Panc1 (cell line): ENCODE results near the gene TEDDM1. TPM values are rescaled to one million over a fixed set of nuclear protein-coding genes. Genes with fewer than 3 reads are reported as not detected.

Experiments used
- ATAC-seq: fragments of 200-7000 bp; cut with Tn5 transposase; 2 replicates; pipeline ENCODE4 v1.9.1; 2020; ENCODE audit warnings: mild to moderate bottlenecking, moderate library complexity
- BruUV-seq: library from RNA; stranded (reverse); fragments of 400-500 nt; replicated peaks from 2 replicates; lab custom pipeline; 2021; lab: Mats Ljungman, UMichigan
- CTCF ChIA-PET: fragments of 300-600 bp; sonication (Branson Sonifier 250); formaldehyde crosslinking; loops from one replicate; lab custom pipeline; 2022; ENCODE audit warnings: antibody characterized with exemption; lab: Charles Lee
- POLR2A ChIA-PET: fragments of 300-600 bp; sonication (Branson Sonifier 250); formaldehyde crosslinking; loops from one replicate; lab custom pipeline; 2022; ENCODE audit warnings: antibody characterized with exemption; lab: Charles Lee
- DNase-seq: peaks from one replicate; pipeline ENCODE4 v3.0.0-alpha.2; 2010; ENCODE audit warnings: low read depth, low spot score
- H3K27ac ChIP-seq: 2 replicates; pipeline ENCODE4 v1.5.1; 2011; ENCODE audit warnings: mild to moderate bottlenecking, low read length, inconsistent platforms
- H3K27me3 ChIP-seq: fragments of 200-500 bp; sonication (Bioruptor generic); 2 replicates; pipeline ENCODE4 v1.6.0; 2014; ENCODE audit warnings: low read length, inconsistent platforms; ENCODE audit not compliant: control insufficient read depth, insufficient read depth
- H3K36me3 ChIP-seq: fragments of 200-500 bp; sonication (Bioruptor generic); 2 replicates; pipeline ENCODE4 v1.5.1; 2014; ENCODE audit warnings: inconsistent platforms, mild to moderate bottlenecking, low read length, moderate library complexity; ENCODE audit not compliant: control insufficient read depth, insufficient read depth
- H3K4me1 ChIP-seq: 2 replicates; pipeline ENCODE4 v1.5.1; 2011; ENCODE audit warnings: inconsistent platforms, mild to moderate bottlenecking, low read length, moderate library complexity; ENCODE audit not compliant: control insufficient read depth, insufficient read depth
- H3K4me3 ChIP-seq, 2 experiments: 2 replicates each; pipeline ENCODE4 v1.5.1; 2011 to 2012; ENCODE audit warnings: low read depth in 2 of 2, low read length in 2 of 2, mild to moderate bottlenecking in 2 of 2, inconsistent platforms in 1 of 2, moderate library complexity in 1 of 2
- H3K9me3 ChIP-seq: fragments of 200-500 bp; sonication (Bioruptor generic); 2 replicates; pipeline ENCODE4 v1.5.1; 2014; ENCODE audit warnings: low read depth, mild to moderate bottlenecking, inconsistent platforms, low read length, moderate library complexity; ENCODE audit not compliant: control insufficient read depth, insufficient read depth
- POLR2AphosphoS5 ChIP-seq: IDR thresholded peaks from 2 replicates; pipeline ENCODE4 v1.6.1; 2012; ENCODE audit warnings: mild to moderate bottlenecking, low read depth, low read length, moderate library complexity
- SIN3A ChIP-seq: IDR thresholded peaks from 2 replicates; pipeline ENCODE4 v1.6.1; 2012; ENCODE audit warnings: low read depth, mild to moderate bottlenecking, low read length, moderate library complexity, borderline replicate concordance; ENCODE audit not compliant: insufficient read depth
- TCF7L2 ChIP-seq: IDR thresholded peaks from 2 replicates; pipeline ENCODE4 v1.6.1; 2011; ENCODE audit warnings: mild to moderate bottlenecking, low read depth, low read length, inconsistent platforms
- in situ Hi-C: cut with HindIII; loops from 2 replicates; pipeline ENCODE4 v1.10.0; 2016; ENCODE audit warnings: low sequenced_read_pairs, low pct_unique_long_range_greater_than_20kb
- intact Hi-C: fragments of 100-400 bp; cut with micrococcal nuclease; formaldehyde crosslinking; loops from one replicate; pipeline ENCODE4 v1.10.0; 2022; ENCODE audit not compliant: unreplicated experiment
- total RNA-seq: library from RNA; stranded (reverse); gene quantifications from one replicate; pipeline ENCODE4 v1.2.1, GENCODE V29; 2021; ENCODE audit not compliant: unreplicated experiment
- TF ChIP-seq, protein P1 (sequence below), 2 experiments: IDR thresholded peaks; 2 replicates each; pipeline ENCODE4 v1.6.1; 2011 to 2012; ENCODE audit warnings: low read depth in 2 of 2, control low read depth in 1 of 2, low read length in 1 of 2, mild to moderate bottlenecking in 1 of 2, moderate library complexity in 1 of 2; ENCODE audit not compliant: insufficient read depth in 1 of 2
- TF ChIP-seq, protein P2 (sequence below): fragments of 450-650 bp; IDR thresholded peaks from 2 replicates; pipeline ENCODE4 v1.5.1; 2017; ENCODE audit warnings: mild to moderate bottlenecking

Gene TEDDM1
- total RNA-seq, 1 experiment from 2014 or later: not detected

DNA sequence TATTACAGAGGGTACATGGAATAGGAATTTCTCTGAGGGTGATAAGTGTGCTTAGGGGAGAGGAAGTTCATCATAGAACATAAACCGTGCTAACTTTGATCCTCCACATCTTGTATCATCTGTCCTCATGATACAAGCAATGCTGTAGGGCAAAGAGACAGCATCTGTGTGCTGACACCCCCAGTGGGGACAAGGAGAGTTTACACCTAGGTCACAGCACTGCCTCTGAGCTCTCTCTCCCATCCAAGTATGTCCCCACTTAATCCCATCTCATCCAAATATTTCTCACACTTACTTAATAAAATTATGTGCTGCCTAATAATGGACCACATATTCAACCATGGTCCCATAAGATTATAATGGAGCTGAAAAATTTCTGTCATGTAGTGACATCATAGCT is 4.3 kb upstream of the TEDDM1 start:
- ATAC-seq (no peak), DNase-seq (no peak)
- Histone ChIP-seq H3K27ac (no peak overlapping the region), H3K27me3 (no peaks in the 10 kb centered on the region), H3K4me1 (no peaks in the 10 kb centered on the region), H3K36me3 (no peaks in the 10 kb centered on the region), H3K9me3 (no peaks in the 10 kb centered on the region), H3K4me3 (no peak overlapping the region)
- intact Hi-C loops (no loop called here), in situ Hi-C loops (no loop called here)
- ChIA-PET CTCF (interaction anchor here (0.6 kb wide), 1 partner anchor 20 kb away, joined by 5 read pairs; no protein-coding TSS in a partner anchor), POLR2A (no interaction called here)
- no TSS peak for BruUV-seq
- TF ChIP-seq, protein P1, sequence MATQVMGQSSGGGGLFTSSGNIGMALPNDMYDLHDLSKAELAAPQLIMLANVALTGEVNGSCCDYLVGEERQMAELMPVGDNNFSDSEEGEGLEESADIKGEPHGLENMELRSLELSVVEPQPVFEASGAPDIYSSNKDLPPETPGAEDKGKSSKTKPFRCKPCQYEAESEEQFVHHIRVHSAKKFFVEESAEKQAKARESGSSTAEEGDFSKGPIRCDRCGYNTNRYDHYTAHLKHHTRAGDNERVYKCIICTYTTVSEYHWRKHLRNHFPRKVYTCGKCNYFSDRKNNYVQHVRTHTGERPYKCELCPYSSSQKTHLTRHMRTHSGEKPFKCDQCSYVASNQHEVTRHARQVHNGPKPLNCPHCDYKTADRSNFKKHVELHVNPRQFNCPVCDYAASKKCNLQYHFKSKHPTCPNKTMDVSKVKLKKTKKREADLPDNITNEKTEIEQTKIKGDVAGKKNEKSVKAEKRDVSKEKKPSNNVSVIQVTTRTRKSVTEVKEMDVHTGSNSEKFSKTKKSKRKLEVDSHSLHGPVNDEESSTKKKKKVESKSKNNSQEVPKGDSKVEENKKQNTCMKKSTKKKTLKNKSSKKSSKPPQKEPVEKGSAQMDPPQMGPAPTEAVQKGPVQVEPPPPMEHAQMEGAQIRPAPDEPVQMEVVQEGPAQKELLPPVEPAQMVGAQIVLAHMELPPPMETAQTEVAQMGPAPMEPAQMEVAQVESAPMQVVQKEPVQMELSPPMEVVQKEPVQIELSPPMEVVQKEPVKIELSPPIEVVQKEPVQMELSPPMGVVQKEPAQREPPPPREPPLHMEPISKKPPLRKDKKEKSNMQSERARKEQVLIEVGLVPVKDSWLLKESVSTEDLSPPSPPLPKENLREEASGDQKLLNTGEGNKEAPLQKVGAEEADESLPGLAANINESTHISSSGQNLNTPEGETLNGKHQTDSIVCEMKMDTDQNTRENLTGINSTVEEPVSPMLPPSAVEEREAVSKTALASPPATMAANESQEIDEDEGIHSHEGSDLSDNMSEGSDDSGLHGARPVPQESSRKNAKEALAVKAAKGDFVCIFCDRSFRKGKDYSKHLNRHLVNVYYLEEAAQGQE (IDR thresholded peaks at IDR 0.05; ENCODE audit: insufficient read depth in 1 of 2, low read depth in 2 of 2, low read length in 1 of 2): no peak
- TF ChIP-seq SIN3A: no peak
- TF ChIP-seq, protein P2, sequence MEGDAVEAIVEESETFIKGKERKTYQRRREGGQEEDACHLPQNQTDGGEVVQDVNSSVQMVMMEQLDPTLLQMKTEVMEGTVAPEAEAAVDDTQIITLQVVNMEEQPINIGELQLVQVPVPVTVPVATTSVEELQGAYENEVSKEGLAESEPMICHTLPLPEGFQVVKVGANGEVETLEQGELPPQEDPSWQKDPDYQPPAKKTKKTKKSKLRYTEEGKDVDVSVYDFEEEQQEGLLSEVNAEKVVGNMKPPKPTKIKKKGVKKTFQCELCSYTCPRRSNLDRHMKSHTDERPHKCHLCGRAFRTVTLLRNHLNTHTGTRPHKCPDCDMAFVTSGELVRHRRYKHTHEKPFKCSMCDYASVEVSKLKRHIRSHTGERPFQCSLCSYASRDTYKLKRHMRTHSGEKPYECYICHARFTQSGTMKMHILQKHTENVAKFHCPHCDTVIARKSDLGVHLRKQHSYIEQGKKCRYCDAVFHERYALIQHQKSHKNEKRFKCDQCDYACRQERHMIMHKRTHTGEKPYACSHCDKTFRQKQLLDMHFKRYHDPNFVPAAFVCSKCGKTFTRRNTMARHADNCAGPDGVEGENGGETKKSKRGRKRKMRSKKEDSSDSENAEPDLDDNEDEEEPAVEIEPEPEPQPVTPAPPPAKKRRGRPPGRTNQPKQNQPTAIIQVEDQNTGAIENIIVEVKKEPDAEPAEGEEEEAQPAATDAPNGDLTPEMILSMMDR: peak; percentile 7; the same call in 1 of the 2 replicates
- no peak for TF ChIP-seq POLR2AphosphoS5

DNA sequence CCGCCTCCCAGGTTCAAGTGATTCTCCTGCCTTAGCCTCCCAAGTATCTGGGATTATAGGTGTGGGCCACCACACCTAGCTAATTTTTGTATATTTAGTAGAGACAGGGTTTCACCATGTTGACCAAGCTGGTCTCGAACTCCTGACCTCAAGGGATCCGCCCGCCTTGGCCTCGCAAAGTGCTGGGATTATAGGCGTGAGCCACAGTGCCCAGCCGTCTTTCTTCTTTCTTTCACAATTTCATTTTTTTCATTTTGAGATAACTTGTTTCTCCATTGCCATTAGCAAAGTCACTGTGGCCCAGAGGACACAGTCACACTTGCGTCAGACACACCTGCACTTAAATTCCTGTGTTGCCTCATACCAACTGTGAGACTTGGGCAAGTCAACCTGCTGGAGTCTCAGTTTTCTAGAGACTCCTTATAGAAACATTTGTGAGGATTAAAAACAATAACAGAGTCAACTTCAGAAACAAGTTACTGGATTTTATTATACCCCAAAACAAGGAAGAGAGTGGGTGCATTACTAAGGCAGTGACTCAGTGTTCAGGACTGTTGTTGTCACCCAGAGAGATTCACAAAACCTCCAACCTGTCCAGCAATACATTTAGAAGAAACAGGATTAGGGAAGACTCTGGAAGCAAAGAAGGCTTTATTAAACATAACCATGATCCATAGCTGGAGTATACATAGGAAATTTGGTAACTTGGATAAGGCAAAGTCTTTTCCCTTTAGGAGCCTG is 2.6 kb downstream of the TEDDM1 start:
- H3K36me3 ChIP-seq: no peaks in the 10 kb centered on the region
- no peak overlapping the region for H3K4me3 ChIP-seq
- H3K9me3 ChIP-seq: no peaks in the 10 kb centered on the region
- in situ Hi-C loops: no loop called here
- no peak overlapping the region for H3K27ac ChIP-seq
- TF ChIP-seq, protein P1 (IDR thresholded peaks at IDR 0.05; ENCODE audit: insufficient read depth in 1 of 2, low read depth in 2 of 2, low read length in 1 of 2): no peak
- TF ChIP-seq, protein P2: no peak
- TF ChIP-seq POLR2AphosphoS5 (no peak), SIN3A (no peak), TCF7L2 (no peak)
- BruUV-seq: no TSS peak
- DNase-seq: no peak
- intact Hi-C loops: no loop called here
- CTCF ChIA-PET: interaction anchor here (1.6 to 2.7 kb wide), 2 partner anchors 254 to 313 kb away, joined by 6 to 22 read pairs; no protein-coding TSS in a partner anchor
- no peaks in the 10 kb centered on the region for H3K4me1 ChIP-seq
- ATAC-seq: no peak
- POLR2A ChIA-PET: no interaction called here
- H3K27me3 ChIP-seq: peaks cover 7% of the 10 kb centered on the region
